ENCODE results near the gene PDILT.
"Not testable (repeated sequence)": the region's sequence is repeated elsewhere in the genome, so short reads cannot be mapped to it uniquely, and the experiment has no call there.

PDILT gene

DNA sequence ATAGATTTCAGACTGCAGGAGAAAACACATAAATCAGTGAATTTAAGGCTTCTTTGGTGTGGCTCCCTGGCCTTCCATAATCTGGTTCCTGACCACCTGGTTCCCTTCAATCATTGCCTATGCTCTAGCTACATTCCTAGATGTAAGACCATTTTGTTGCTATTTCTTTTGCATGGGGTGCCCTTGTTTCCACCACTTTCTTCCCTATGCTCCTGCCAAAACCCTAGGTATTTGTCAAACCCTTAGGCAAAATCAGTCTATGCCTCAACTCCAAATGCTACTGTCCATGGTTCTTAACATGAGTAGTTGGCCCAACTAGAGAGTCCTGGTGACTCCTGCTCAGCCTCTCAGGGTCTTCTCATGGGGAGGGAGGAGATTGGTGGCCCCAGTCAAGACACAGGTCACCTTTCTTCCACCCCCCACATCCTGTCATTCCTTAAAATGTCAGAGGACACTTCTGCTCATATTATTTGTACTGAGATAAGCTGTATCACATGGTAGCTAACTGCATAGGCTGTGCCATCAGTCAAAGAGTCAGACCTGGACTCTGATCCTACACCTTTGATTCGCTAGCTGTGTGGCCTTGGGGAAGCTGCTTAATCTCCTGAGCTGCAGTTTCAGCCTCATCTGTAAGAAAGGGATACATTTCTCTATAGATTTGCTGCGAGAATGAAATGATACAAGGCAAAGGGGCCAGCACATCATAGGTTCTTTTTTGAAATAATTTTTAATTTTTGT is 19.8 kb upstream of the PDILT start:
- TF ChIP-seq, protein P1, sequence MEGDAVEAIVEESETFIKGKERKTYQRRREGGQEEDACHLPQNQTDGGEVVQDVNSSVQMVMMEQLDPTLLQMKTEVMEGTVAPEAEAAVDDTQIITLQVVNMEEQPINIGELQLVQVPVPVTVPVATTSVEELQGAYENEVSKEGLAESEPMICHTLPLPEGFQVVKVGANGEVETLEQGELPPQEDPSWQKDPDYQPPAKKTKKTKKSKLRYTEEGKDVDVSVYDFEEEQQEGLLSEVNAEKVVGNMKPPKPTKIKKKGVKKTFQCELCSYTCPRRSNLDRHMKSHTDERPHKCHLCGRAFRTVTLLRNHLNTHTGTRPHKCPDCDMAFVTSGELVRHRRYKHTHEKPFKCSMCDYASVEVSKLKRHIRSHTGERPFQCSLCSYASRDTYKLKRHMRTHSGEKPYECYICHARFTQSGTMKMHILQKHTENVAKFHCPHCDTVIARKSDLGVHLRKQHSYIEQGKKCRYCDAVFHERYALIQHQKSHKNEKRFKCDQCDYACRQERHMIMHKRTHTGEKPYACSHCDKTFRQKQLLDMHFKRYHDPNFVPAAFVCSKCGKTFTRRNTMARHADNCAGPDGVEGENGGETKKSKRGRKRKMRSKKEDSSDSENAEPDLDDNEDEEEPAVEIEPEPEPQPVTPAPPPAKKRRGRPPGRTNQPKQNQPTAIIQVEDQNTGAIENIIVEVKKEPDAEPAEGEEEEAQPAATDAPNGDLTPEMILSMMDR (conservative IDR thresholded peaks at IDR 0.05) = no peak
- no peak overlapping the region for H3K27ac ChIP-seq

DNA sequence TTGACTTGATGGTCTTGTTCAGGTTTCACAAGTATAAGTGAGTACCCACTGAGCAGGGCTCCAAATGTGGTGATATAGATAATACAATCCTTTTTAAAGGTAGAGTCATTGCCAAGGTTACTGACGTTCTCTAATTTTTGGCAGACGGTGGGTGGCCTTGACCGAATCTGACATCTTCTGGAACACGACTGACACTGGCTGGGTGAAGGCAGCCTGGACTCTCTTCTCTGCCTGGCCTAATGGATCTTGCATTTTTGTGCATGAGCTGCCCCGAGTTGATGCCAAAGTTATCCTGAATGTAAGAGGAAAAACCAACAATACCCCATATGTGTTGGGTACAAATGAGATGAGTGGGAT is 19.2 kb upstream of the PDILT start:
- H3K27ac ChIP-seq = not testable (repeated sequence)

DNA sequence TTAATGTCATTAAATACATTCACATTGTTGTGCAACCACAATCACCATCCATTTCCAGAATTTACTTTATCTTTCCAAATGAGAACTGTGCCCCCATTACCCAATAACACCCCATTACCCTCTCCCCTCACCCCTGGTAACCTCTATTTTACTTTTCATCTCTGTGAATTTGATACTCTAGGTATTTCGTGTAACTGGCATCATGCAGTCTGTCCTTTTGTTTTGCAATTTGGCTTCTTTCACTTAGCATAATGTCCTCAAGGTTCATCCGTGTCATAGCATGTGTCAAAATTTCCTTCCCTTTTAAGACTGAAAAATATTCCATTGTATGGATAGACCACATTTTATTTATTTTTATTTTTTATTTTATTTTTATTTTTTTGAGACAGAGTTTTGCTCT is 17.2 kb upstream of the PDILT start:
- not testable (repeated sequence) for H3K27ac ChIP-seq

DNA sequence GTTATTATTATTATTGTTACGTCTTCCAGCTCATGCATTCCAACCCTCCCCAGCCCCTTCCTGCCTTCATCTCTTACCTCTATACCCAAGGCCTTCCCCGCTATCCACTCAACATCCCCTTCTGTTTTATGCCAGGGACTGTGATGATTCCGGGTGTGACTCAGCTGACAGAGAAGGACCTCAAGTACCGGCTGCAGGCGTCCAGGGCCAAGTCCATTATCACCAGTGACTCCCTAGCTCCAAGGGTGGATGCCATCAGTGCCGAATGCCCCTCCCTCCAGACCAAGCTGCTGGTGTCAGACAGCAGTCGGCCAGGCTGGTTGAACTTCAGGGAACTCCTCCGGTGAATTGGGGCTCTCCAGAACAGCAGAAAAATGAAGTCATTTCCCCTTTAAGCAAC is 14.6 kb upstream of the PDILT start:
- H3K27ac ChIP-seq = not testable (repeated sequence)

DNA sequence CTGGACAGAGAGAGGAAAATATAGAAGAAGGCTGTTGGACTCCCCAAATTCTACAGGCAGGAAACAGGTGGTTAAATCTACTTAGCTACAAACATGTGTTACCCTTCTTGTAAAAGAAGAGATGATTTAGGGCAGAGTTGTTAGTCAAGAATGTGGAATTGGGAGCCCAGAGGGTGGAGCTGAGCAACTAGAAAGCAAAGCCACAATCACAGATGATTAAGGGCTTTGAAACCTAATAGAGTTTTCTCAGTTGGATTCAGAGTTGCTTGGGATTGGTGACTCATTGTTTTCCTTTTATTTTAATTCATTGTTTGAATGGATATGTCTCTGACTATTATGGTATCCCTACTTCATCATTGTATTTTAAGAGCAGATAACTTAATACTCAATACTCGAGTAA is 11.0 kb upstream of the PDILT start:
- no peak overlapping the region for H3K27ac ChIP-seq

DNA sequence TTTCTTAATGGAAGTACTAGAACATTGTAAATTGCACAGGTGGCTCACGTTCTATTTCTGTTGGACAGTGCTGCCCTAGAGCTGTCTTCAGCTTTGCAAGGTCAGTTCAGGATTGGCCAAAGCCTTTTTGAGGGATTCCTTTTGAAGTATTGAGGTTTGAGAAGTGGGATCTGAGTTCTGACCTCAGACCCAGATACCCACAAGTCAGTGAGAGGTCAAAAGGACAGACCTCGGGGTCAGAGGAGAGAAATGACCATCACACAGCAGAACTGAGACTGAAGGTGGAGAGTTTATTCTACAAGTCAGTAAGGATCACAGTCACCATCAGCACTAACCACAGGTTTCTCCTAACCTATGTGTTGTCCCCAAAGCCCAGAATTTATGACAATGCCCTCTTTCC is 6.5 kb upstream of the PDILT start:
- TF ChIP-seq, protein P1 (conservative IDR thresholded peaks at IDR 0.05) = no peak
- H3K27ac ChIP-seq = no peak overlapping the region

More for the DNA sequence above, 11.0 kb upstream of the PDILT start:
- TF ChIP-seq, protein P1 (conservative IDR thresholded peaks at IDR 0.05) = no peak

DNA sequence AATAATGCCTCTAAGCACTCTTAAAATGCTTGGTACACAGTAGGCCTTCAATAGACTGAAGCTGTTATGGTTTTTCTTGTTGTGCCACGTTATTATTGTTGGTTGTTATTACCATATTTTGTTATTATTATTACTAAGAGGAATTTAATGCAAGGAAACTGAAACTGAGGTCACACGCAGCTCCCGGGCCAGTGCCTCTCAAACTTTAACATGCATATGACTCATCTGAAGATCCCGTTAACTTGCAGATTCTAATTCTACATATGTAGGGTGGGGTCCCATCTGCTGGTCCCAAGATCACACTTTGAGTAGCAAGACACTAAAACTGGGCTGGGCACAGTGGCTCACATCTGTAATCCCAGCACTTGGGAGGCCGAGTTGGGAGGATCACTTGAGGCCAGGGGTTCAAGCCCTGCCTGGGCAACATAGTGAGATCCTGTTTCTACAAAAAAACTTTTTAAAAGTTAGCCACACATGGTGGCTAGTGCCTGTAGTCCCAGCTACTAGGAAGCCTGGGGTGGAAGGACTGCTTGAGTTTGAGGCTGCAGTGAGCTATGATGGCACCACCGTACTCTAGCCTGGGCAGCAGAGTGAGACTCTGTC is 5.7 kb upstream of the PDILT start:
- TF ChIP-seq, protein P1 (conservative IDR thresholded peaks at IDR 0.05) = no peak
- H3K27ac ChIP-seq = no peak overlapping the region

DNA sequence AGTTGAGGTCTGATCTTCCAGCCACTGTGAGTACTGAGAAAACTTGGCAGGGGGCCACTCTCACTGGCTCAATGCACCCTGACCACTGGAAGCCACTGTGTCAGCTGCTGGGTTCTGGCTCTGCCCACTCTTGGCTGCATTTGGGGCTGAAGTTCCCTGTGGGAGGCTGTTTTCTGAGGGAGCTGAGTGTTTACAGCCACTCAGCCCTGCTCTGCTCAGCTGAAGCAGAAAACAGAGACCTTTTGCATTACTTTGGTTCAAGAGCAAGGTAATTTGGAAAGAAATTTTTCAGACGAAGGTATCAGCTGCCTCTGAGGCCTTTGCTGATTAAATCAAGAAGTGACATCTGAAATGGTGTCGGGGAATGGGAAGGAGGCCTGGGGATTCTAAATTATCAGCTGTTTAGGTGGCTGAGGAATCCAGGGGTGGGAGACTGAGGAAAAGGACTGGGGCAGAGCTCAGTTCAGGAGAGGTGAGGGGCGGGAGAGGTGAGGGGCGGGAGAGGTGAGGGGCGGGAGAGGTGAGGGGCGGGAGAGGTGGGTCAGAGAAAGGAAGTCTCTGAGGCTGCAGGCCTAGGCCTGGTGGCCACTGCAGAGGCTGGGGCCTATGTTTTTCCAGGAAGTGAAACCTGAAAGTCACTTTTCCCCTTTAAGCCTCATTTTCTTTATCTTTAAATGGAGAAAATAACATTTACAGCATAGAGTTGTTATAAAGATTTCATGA is 5.0 kb upstream of the PDILT start, which contains the start of gene ACSM5:
Gene ACSM5, plus strand, starts transcription at position 137 of the 723 bp plus-strand sequence. CDS start 1,951 bp downstream, outside the sequence.
- no peak within 1 kb of the TSS for H3K27ac ChIP-seq
- TF ChIP-seq, protein P1 (conservative IDR thresholded peaks at IDR 0.05) = no peak

DNA sequence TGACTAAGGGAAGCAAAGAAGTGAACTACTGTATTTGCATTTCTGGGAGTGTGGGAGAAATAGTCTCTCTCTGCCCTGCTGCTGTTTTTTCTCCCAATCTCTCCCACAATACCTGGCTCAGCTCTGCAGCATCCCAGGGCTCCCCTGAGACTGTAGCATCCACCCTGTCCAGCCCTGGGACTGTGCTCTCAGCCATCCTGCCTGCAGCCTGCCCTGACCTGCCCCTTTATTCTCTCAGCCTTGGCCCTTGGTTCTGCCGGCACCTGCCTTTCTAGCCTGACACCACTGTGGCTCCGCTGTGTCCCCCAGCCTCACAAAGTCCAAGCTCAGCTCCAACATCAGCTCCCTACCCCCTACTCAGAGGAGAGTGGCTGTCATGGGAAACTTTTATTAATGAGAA is 1.9 kb downstream of the PDILT start:
- no peak overlapping the region for H3K27ac ChIP-seq
- TF ChIP-seq, protein P1 (conservative IDR thresholded peaks at IDR 0.05) = no peak
